Stimulated activated CD8-positive, alpha-beta memory T cell treated with anti-CD3 and anti-CD28 coated beads, Interleukin-7, amount 100 ng/mL, for 24 hours (primary cell): ENCODE results near the gene TRPC6.
"Not testable (repeated sequence)": the region's sequence is repeated elsewhere in the genome, so short reads cannot be mapped to it uniquely, and the experiment has no call there.

Experiments used
- DNase-seq: peaks from one replicate; pipeline ENCODE4 v3.0.0-alpha.2; 2020; ENCODE audit warnings: low read depth

TRPC6 gene

GRCh38 chr11:101448881-101449442, 134.8 kb downstream of the TRPC6 start:
- no peak for DNase-seq

- DNase-seq: no peak
Measured at GRCh38 chr11:101446726-101447125, 137.1 kb downstream of the TRPC6 start.

DNA sequence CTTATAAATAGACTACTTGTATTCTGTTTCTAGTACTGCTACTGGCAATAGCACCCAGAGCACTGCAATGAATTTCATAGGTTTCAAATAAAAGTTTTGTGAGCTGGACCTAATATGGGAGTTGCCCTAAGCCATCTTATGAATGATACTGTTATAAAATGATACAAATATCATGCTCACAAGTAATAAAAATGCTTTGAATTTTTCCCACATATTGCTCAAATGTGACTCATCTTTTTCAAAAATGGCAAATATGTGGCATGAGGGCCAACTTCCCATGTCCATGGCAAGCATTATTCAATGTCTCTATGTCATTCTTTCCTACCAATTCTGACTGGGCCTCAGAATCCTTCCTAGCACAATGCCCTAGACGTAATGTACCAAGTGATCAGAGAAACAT, 137.6 kb downstream of the TRPC6 start:
- no peak for DNase-seq

DNA sequence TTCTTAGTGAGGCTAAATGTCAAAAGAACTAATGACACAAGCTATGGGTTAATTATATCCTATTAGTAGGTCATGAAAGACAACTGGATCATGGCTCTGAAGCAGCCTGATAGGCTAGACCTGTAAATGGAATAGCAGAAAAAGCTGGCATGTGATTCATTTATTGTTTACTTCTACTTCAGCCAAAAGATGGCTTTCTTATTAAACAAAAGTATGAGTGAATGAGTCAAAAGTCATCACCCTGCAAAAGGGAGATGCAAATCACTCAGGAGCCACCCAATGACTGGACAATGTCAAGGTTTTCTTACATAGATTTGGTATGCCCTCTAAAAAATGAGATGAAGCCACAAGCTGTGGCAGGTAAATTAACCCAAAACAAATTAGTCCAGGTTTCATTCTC, 138.0 kb downstream of the TRPC6 start:
- no peak for DNase-seq

DNA sequence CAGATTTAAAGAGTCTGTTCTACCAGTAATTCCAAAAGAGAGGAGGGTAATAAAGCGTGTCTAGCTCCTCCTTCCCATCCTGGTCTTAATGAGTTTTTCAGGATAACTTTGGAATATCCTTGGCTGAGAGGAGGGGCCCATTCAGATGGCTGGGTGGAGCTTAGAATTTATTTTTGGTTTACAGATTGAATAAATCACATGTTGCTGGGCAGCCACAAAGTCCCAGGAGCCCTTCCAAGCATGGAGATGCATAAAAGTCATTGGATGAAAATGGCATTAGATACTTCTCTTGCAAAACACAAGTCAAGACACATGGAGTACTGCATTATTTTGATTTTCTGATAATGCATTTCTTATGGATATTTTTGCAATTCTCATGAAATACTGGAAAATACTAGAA, 139.0 kb downstream of the TRPC6 start:
- DNase-seq: no peak

DNA sequence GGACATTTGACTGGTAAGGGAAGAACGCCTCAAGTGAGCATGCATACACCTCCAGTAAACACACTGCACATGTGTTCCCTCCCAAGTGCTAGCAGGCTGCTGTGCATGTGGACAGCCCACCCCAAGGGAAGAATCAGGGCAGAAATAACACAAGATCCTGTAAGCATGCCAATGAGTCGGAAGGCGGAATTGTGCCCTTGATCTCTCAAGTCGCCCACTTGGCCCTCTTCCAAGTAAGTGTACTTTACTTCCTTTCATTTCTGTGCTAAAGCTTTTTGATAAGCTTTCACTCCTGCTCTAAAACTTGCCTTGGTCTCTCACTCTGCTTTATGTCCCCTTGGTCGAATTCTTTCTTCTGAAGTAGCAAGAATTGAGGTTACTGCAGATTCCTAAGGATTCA, 139.6 kb downstream of the TRPC6 start:
- DNase-seq: no peak

DNA sequence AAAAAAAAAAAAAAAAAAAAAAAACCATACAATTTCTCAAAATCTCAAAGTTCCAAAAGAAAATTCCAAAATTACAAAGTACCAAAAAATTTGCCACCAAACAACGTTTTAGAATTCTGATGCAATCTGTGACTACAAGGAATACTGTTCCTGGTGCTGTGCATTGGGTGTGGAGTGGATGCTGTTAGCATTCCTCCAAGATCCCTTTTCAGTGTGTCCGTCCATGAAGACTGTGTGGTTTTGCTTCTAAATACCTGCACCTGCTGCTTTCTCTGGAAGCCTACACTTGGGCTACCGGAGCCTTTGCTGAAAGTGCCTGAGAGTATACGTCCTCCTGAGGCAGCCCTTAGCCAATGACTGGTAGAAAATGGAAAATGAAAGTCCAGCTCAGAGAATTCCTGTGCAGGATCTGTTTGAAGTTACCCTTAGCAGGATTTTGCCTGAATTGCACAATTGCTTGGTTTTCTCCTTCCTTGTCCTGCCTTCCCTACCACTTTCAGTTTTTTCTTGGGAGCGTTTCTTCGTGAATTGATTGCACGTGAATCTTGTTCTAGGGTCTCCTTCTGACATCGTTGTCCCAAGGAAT, 140.8 kb downstream of the TRPC6 start:
- DNase-seq: no peak

DNA sequence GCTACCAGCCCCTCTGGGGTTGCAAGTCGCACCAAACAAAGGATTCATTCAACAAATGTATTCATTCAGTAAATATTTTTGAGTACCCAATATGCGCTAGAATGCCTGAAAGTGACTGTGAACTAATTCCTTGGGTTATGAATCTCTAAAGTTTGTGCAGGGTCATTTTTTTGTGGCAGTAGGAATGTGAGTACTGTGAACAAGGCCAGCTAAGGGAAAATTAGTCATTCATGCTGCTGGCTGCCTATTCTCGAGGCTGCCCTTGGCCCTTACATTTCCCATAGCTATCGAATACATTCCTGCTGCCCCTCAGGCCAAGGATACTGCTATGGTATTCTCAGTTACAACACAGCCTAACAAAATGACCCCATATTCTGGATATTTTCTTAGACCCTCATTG, 141.6 kb downstream of the TRPC6 start:
- no peak for DNase-seq

DNA sequence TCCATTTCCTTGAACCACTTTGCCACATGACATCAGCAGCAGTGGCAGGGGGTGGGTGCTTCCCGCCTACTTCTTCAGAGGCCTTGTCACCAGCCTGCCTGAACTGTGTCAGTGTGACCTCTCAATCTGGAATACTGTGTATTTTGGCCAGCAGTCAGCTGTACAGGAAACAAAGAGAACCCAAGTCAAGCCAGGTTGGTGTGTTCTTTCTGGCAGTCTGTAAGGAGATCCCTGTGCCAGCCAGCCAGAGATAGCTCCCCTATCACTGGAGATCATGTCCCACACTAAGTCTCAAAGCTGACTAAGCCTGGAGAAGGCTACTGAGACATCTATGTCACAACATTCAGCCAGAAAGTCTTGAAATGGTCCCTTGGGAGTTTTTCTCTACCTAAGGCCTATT, 142.1 kb downstream of the TRPC6 start:
- DNase-seq: no peak

GRCh38 chr11:101439488-101439887, 144.3 kb downstream of the TRPC6 start:
- no peak for DNase-seq

DNA sequence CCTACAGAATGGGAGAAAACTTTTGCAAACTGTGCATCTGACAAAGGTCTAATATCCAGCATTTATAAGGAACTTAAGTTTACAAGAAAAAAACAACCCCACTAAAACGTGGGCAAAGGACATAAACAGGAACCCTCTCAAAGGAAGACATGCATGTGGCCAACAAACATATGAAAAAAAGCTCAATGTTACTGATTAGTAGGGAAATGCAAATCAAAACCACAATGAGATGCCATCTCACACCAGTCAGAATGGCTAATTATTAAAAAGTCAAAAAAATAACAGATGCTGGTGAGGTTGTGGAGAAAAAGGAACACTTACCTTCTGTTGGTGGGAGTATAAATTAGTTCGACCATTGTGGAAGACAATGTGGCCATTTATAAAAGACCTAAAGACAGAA, 145.1 kb downstream of the TRPC6 start:
- not testable (repeated sequence) for DNase-seq

GRCh38 chr11:101438126-101438525, 145.7 kb downstream of the TRPC6 start:
- DNase-seq: no peak

DNA sequence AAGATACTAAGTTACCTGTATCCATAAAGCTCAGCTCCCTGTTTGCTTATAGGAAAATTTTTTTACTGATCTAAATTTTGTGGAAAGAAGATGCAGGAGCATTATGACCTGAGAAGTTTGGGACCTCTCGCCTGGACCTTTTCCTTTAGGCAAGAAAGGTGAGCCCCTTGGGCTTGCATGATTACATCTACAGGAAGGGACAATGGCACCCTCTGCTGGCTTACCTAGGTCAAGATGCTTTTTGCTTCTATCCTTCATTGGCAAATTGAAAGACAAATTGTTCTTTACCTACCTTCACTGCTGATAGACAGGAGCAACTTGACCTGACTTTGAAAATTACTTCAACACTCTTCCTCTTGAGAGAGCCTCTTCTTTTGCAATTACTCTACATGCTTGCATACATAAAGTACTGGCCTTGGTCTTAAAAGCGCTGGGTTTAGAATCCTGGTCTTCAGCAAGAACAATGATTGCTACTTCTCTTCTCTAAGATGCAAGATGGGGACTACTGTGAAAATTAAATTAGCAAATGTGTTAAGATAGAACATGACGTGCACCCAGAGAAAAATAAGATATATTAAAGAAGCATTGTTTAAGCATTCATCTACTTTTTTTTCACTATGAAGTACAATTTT, 147.2 kb downstream of the TRPC6 start:
- DNase-seq: no peak

DNA sequence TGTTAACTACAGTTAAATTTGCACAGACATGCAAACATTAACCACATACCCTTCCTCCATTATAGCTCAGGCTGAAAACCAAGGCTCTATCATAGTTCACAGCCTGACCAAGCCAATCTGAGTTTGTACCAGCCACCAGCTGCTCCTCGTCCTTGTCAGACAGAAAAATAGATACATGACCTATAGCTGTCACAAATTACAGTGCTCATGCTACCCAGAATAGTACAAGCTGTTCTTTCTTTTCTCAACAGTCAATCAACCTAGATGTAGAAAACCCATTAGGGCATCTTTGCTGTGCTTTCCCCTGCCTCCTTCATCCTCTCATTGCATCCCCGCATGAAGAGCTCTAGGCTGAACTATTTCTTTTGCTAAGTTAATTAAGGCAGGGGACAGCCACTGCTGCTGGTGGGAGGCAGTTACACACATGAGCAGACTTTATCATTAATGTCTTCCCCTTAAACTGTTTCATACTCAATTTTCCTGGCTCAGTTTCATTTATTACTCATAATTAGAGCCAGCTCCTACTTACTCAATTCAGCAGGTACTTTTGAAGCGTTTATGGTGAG, 148.3 kb downstream of the TRPC6 start:
- DNase-seq: no peak

GRCh38 chr11:101434026-101434643, 149.7 kb downstream of the TRPC6 start:
- DNase-seq: no peak

DNA sequence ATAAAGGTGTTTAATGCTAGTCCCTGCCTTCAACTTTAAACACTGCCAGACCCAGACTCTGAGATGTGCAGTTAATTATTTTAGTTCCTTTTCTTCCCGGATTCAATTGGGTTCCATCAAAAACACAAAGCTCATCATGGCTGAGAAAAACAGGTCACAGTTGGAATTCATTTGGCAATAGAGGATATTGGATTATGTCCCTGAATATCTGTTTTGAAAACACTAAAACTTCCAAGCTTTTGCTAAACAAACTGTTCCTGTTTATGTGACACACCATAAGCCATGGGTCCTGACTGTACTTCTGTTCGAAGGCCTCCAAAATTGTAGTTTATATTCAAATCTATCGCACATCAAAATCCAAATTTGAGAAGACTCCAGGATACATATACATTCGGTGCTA, 150.7 kb downstream of the TRPC6 start:
- DNase-seq: no peak

DNA sequence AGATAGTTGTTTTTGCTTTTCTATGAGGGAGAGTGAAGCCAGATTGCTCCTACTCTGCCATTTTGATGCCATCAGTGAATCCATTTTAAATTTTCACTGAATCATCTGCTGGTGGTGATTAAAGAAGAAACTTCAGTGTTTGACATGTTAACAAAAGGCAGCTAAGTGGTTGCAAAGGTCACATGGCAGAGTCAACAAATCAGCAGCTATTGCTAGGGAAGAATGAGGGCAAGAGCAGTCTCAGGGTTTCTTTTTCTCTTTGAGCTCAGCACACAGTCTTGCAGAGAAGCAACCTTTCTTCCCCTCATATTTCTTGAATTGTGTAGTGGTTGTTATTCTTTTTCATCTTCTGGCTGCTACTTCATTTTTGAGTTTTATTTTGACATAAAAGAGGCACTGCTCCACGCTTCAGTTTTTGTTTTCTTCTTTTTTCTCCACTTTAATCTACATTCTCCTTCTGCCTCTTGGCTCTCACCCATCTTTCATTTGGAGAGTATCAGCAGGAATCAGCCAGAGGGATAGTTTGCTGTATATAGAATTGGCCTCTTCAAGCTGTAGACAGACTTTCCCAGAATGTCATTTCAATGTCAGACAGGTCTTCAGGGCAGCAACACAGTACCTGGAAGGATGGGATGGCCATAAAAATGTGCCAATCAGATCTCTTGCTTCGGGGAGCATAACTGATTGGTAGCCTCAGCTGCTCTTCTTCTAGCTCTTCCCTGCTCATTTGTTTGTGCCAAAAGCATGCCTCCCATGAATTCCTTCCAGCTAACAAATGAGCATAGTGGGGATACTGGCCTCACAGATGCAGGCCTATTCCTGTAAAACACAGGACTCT, 153.9 kb downstream of the TRPC6 start:
- no peak for DNase-seq

- DNase-seq: no peak
Measured at GRCh38 chr11:101428918-101429317, 154.9 kb downstream of the TRPC6 start.

DNA sequence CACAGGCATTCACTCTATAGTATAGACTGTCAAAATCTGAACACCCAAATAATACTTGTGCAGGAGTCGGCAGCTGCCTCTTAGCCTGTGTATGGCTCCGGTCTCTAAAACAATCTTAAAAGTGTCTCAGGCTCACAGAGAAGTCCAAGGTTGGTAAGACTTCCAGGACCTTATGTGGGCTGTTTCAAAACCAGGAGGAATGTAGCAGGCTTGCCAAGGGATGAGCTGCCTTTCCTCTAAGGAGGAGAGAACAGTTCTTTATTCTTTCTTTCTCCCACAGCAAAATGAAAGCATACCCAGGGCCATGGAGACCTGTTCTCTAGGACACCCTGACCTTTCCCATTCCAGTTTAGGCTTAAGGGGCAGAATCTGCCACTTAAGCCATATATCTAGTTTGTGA, 176.5 kb downstream of the TRPC6 start:
- DNase-seq: no peak
